Loucy (cell line): ENCODE results near the gene RBM20.

ENCODE experiments used
- H2AFZ ChIP-seq: fragments of 200-600 bp; sonication (generic); 2 replicates; pipeline ENCODE4 v1.6.0; 2016; ENCODE audit warnings: antibody characterized with exemption, mild to moderate bottlenecking, low read length, moderate library complexity
- H3F3A ChIP-seq: fragments of 200-600 bp; 2 replicates; pipeline ENCODE4 v1.6.0; 2016; ENCODE audit warnings: antibody characterized with exemption, low read depth, mild to moderate bottlenecking
- H3K27me3 ChIP-seq: fragments of 200-600 bp; sonication (generic); 2 replicates; pipeline ENCODE4 v1.6.1; 2014; ENCODE audit warnings: low read length, mild to moderate bottlenecking; ENCODE audit not compliant: insufficient read depth, poor library complexity, severe bottlenecking
- H3K36me3 ChIP-seq: fragments of 200-600 bp; sonication (generic); 2 replicates; pipeline ENCODE4 v1.6.1; 2016; ENCODE audit warnings: low read length; ENCODE audit not compliant: insufficient read depth
- H3K4me1 ChIP-seq: fragments of 200-600 bp; sonication (generic); 2 replicates; pipeline ENCODE4 v1.5.1; 2014; ENCODE audit warnings: low read length, mild to moderate bottlenecking; ENCODE audit not compliant: insufficient read depth, poor library complexity, severe bottlenecking
- H3K4me2 ChIP-seq: fragments of 200-600 bp; sonication (generic); 2 replicates; pipeline ENCODE4 v1.6.0; 2014; ENCODE audit warnings: antibody characterized with exemption, low read length, low read depth, mild to moderate bottlenecking; ENCODE audit not compliant: poor library complexity, severe bottlenecking
- H3K4me3 ChIP-seq: fragments of 200-600 bp; sonication (generic); 2 replicates; pipeline ENCODE4 v1.5.1; 2014; ENCODE audit warnings: low read length, mild to moderate bottlenecking, mixed read lengths; ENCODE audit not compliant: poor library complexity, severe bottlenecking
- H3K79me2 ChIP-seq: fragments of 200-600 bp; sonication (generic); 2 replicates; pipeline ENCODE4 v1.6.1; 2014; ENCODE audit warnings: low read length; ENCODE audit not compliant: insufficient read depth
- H3K9ac ChIP-seq: fragments of 200-600 bp; sonication (generic); 2 replicates; pipeline ENCODE4 v1.6.0; 2014; ENCODE audit warnings: mild to moderate bottlenecking, low read depth, low read length, moderate library complexity; ENCODE audit not compliant: poor library complexity, severe bottlenecking
- H3K9me2 ChIP-seq: fragments of 200-600 bp; sonication (generic); replicated peaks from 2 replicates; pipeline ENCODE4 v1.6.1; 2016; ENCODE audit warnings: low read depth, low read length, mixed read lengths
- H3K9me3 ChIP-seq: fragments of 200-600 bp; sonication (generic); 2 replicates; pipeline ENCODE4 v1.6.1; 2014; ENCODE audit warnings: mild to moderate bottlenecking, antibody characterized with exemption, low read length, low read depth; ENCODE audit not compliant: insufficient read depth
- H4K20me1 ChIP-seq: fragments of 200-600 bp; sonication (generic); 2 replicates; pipeline ENCODE4 v1.6.0; 2014; ENCODE audit warnings: antibody characterized with exemption, low read length, mild to moderate bottlenecking; ENCODE audit not compliant: insufficient read depth, poor library complexity, severe bottlenecking
- EZH2phosphoT487 ChIP-seq: fragments of 200-600 bp; IDR thresholded peaks from 2 replicates; pipeline ENCODE4 v1.6.1; 2018; ENCODE audit warnings: antibody characterized with exemption, mild to moderate bottlenecking, moderate library complexity, borderline replicate concordance
- TF ChIP-seq, protein P1 (sequence below): fragments of 200-600 bp; sonication (generic); conservative IDR thresholded peaks from 2 replicates; pipeline ENCODE4 v1.5.1; 2014; ENCODE audit warnings: mild to moderate bottlenecking, antibody characterized with exemption, low read length

RBM20 gene

GRCh38 chr10:110824152-110824441, 180.0 kb downstream of the RBM20 start:
- H2AFZ ChIP-seq, result no peak overlapping the region
- no peaks in the 10 kb centered on the region for H3K27me3 ChIP-seq
- no peaks in the 10 kb centered on the region for H3K9me3 ChIP-seq
- H3K4me2 ChIP-seq, result no peak overlapping the region
- H4K20me1 ChIP-seq, result no peaks in the 10 kb centered on the region
- no peaks in the 10 kb centered on the region for H3F3A ChIP-seq
- TF ChIP-seq, protein P1, sequence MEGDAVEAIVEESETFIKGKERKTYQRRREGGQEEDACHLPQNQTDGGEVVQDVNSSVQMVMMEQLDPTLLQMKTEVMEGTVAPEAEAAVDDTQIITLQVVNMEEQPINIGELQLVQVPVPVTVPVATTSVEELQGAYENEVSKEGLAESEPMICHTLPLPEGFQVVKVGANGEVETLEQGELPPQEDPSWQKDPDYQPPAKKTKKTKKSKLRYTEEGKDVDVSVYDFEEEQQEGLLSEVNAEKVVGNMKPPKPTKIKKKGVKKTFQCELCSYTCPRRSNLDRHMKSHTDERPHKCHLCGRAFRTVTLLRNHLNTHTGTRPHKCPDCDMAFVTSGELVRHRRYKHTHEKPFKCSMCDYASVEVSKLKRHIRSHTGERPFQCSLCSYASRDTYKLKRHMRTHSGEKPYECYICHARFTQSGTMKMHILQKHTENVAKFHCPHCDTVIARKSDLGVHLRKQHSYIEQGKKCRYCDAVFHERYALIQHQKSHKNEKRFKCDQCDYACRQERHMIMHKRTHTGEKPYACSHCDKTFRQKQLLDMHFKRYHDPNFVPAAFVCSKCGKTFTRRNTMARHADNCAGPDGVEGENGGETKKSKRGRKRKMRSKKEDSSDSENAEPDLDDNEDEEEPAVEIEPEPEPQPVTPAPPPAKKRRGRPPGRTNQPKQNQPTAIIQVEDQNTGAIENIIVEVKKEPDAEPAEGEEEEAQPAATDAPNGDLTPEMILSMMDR, result no peak
- no peak for TF ChIP-seq EZH2phosphoT487
- H3K9ac ChIP-seq, result no peak overlapping the region
- no peaks in the 10 kb centered on the region for H3K36me3 ChIP-seq
- no peaks in the 10 kb centered on the region for H3K9me2 ChIP-seq
- H3K4me3 ChIP-seq, result no peak overlapping the region
- no peaks in the 10 kb centered on the region for H3K79me2 ChIP-seq
- peaks cover 11% of the 10 kb centered on the region for H3K4me1 ChIP-seq

GRCh38 chr10:110824660-110825059, 180.5 kb downstream of the RBM20 start:
- Histone ChIP-seq H3K36me3 (no peaks in the 10 kb centered on the region), H3K79me2 (no peaks in the 10 kb centered on the region), H3K9ac (no peak overlapping the region), H4K20me1 (no peaks in the 10 kb centered on the region), H3K4me2 (no peak overlapping the region), H3K27me3 (no peaks in the 10 kb centered on the region), H3K9me3 (no peaks in the 10 kb centered on the region), H3K4me3 (no peak overlapping the region), H3K4me1 (peaks cover 11% of the 10 kb centered on the region), H2AFZ (no peak overlapping the region), H3F3A (no peaks in the 10 kb centered on the region), H3K9me2 (no peaks in the 10 kb centered on the region)
- TF ChIP-seq, protein P1, result no peak
- no peak for TF ChIP-seq EZH2phosphoT487

DNA sequence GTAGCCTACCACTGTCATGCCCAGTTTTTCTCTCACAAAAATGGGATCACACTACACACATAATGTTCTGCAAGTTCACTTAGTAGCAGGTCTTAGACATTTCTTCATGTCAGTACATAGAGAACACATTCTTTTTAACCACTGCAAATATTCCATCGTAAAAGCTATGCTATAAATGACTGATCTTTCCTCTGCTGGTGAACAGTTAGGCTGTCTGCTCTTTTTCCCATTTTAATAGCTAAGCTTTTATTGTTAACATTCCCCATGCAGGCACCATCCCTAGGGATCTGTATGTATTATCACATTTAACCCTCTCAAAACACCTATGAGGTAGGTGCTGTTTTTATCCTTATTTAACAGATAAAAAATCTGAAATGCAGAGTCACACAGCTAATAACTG, 181.4 kb downstream of the RBM20 start:
- Histone ChIP-seq H4K20me1 (no peaks in the 10 kb centered on the region), H3K27me3 (no peaks in the 10 kb centered on the region), H3K4me2 (no peak overlapping the region), H3K36me3 (no peaks in the 10 kb centered on the region), H3K9ac (no peak overlapping the region), H3K9me3 (no peaks in the 10 kb centered on the region), H3K9me2 (no peaks in the 10 kb centered on the region), H3K4me1 (peaks cover 11% of the 10 kb centered on the region), H2AFZ (no peak overlapping the region), H3F3A (no peaks in the 10 kb centered on the region), H3K4me3 (no peak overlapping the region), H3K79me2 (no peaks in the 10 kb centered on the region)
- TF ChIP-seq EZH2phosphoT487, result no peak
- TF ChIP-seq, protein P1, result no peak
